ENCODE results near the gene CRTC2. TPM values are rescaled to one million over a fixed set of nuclear protein-coding genes. Genes with fewer than 3 reads are reported as not detected.
A peak's percentile ranks its signal among the peaks of the same experiment; 100 is the strongest.

CRTC2 gene
- total and polyA plus RNA-seq, 9 of the 15 experiments (the other 6 are each of a cell fraction or from before 2014, with no cell fraction given), result 2.7 to 26.4 (median 10.2) TPM

DNA sequence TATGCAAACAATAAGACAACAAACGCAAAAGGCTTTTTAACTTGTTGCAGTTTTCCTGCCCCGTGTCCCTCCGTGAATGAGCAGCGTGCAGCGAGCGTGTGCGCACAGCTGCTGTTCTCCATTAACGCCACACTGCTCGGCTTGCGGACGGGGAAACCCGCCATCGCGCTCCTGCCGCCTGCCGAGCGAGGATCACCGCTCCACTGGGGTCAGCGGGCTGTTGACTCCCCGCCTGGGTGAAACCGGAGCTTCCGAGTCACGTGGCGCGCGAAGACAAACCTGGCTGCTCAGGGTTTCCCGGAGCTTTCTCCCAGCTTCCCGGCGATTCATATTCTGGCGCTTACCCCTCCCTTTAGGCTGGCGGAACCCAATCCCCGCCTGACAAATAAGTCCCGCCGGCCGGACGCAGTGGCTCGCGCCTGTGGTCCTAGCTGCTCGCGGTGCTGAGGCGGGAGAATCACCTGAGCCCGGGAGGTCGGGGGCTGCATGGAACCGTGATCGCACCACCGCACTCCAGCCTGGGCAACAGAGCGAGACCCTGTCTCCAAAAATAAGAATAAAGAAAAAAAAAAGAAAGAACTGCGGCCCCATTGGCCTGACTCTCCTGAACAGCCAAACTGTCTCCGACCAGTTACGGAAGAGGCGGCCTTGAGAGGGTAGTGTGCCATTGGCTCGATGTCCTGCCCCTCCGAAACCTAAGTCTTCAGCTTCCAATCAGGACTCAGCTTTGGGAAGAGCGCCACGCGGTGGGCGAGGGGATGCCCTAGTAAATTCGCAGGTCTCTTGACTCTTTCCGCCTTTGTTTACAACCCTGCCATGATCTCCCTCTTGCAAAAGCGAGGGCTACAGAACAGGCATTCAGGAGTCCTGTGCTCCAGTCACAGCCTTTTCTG lies 8.9 kb upstream of the CRTC2 start, which contains the start of gene CREB3L4 (continued):
- peak; percentile 32; the same call in 1 of the 2 replicates for TF ChIP-seq RNF2 (IDR thresholded peaks at IDR 0.05)
- TF ChIP-seq CCAR2 (IDR thresholded peaks at IDR 0.05; ENCODE audit: low read depth, low read length), result no peak
- TF ChIP-seq PHB (CRISPR knock-in tag; IDR thresholded peaks at IDR 0.05), result no peak
- TF ChIP-seq NFATC3 (IDR thresholded peaks at IDR 0.05), result 0 out of 2 replicates have a peak, but pooled peaks have one; percentile 4
- TF ChIP-seq MEF2A (IDR thresholded peaks at IDR 0.05; ENCODE audit: control insufficient read depth, low read depth, low read length), result no peak
- TF ChIP-seq C11orf30 (IDR thresholded peaks at IDR 0.05; ENCODE audit: low read depth), result peak; percentile 70
- TF ChIP-seq POLR2G (IDR thresholded peaks at IDR 0.05; ENCODE audit: low read depth, low read length), result peak; percentile 96
- TF ChIP-seq PHTF2 (CRISPR knock-in tag; IDR thresholded peaks at IDR 0.05), result no peak
- peak; percentile 96 for TF ChIP-seq RBFOX2 (IDR thresholded peaks at IDR 0.05; ENCODE audit: low read depth, low read length)
- TF ChIP-seq ZFP30 (CRISPR knock-in tag; IDR thresholded peaks at IDR 0.05; ENCODE audit: borderline replicate concordance), result no peak
- TF ChIP-seq RHOXF2B (CRISPR knock-in tag; conservative IDR thresholded peaks at IDR 0.05), result 0 out of 2 replicates have a peak, but pooled peaks have one; percentile 40
- no peak for TF ChIP-seq CHCHD3 (CRISPR knock-in tag; IDR thresholded peaks at IDR 0.05)
- TF ChIP-seq, protein P1, sequence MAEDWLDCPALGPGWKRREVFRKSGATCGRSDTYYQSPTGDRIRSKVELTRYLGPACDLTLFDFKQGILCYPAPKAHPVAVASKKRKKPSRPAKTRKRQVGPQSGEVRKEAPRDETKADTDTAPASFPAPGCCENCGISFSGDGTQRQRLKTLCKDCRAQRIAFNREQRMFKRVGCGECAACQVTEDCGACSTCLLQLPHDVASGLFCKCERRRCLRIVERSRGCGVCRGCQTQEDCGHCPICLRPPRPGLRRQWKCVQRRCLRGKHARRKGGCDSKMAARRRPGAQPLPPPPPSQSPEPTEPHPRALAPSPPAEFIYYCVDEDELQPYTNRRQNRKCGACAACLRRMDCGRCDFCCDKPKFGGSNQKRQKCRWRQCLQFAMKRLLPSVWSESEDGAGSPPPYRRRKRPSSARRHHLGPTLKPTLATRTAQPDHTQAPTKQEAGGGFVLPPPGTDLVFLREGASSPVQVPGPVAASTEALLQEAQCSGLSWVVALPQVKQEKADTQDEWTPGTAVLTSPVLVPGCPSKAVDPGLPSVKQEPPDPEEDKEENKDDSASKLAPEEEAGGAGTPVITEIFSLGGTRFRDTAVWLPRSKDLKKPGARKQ (CRISPR knock-in tag; IDR thresholded peaks at IDR 0.05), result no peak
- TF ChIP-seq NR2C1 (IDR thresholded peaks at IDR 0.05), result peak; percentile 17; the same call in 1 of the 2 replicates
- TF ChIP-seq NR2C1 (tag; IDR thresholded peaks at IDR 0.05), result peak; percentile 77
- TF ChIP-seq, protein P2, sequence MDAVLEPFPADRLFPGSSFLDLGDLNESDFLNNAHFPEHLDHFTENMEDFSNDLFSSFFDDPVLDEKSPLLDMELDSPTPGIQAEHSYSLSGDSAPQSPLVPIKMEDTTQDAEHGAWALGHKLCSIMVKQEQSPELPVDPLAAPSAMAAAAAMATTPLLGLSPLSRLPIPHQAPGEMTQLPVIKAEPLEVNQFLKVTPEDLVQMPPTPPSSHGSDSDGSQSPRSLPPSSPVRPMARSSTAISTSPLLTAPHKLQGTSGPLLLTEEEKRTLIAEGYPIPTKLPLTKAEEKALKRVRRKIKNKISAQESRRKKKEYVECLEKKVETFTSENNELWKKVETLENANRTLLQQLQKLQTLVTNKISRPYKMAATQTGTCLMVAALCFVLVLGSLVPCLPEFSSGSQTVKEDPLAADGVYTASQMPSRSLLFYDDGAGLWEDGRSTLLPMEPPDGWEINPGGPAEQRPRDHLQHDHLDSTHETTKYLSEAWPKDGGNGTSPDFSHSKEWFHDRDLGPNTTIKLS (IDR thresholded peaks at IDR 0.05; ENCODE audit: borderline replicate concordance, low read depth), result peak; percentile 52; the same call in 1 of the 2 replicates
- TF ChIP-seq TAF1 (IDR thresholded peaks at IDR 0.05; ENCODE audit: control insufficient read depth, extremely low read depth, insufficient read depth, low read length, severe bottlenecking), result peak; percentile 78
- TF ChIP-seq DACH1 (IDR thresholded peaks at IDR 0.05; ENCODE audit: partially characterized antibody), result no peak
- TF ChIP-seq, protein P3, sequence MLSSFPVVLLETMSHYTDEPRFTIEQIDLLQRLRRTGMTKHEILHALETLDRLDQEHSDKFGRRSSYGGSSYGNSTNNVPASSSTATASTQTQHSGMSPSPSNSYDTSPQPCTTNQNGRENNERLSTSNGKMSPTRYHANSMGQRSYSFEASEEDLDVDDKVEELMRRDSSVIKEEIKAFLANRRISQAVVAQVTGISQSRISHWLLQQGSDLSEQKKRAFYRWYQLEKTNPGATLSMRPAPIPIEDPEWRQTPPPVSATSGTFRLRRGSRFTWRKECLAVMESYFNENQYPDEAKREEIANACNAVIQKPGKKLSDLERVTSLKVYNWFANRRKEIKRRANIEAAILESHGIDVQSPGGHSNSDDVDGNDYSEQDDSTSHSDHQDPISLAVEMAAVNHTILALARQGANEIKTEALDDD (IDR thresholded peaks at IDR 0.05), result no peak
- TF ChIP-seq HCFC1 (IDR thresholded peaks at IDR 0.05; ENCODE audit: low read depth, low read length), result no peak; the same call in 1 of the 2 replicates
- TF ChIP-seq HINFP (tag; conservative IDR thresholded peaks at IDR 0.05; ENCODE audit: low read depth), result no peak
- peak; percentile 98 for TF ChIP-seq RBM25 (IDR thresholded peaks at IDR 0.05; ENCODE audit: low read depth, low read length, severe bottlenecking)
- TF ChIP-seq BRD4 (IDR thresholded peaks at IDR 0.05), result no peak
- TF ChIP-seq CHD2 (IDR thresholded peaks at IDR 0.05; ENCODE audit: low read depth, low read length), result peak; percentile 82

All from K562 (cell line).